WTC11 (cell line): Measurements from ENCODE around the gene AP1S2. TPM values are rescaled to one million over a fixed set of nuclear protein-coding genes. Genes with fewer than 3 reads are reported as not detected.

Experiments used
- ATAC-seq: fragments of 200-7000 bp; cut with Tn5 transposase; 2 replicates; pipeline ENCODE4 v1.10.0; 2021; ENCODE audit warnings: mild to moderate bottlenecking, moderate library complexity
- CTCF ChIA-PET: fragments of 300-600 bp; sonication (Branson Sonifier 250); formaldehyde crosslinking; loops from one replicate; lab custom pipeline; 2021; ENCODE audit warnings: antibody characterized with exemption; lab: Charles Lee
- POLR2A ChIA-PET: fragments of 350-600 bp; sonication (Branson Sonifier 250); formaldehyde crosslinking; loops from one replicate; lab custom pipeline; 2021; ENCODE audit warnings: antibody characterized with exemption; lab: Charles Lee
- DNase-seq: peaks from one replicate; pipeline ENCODE4 v3.0.0; 2021; ENCODE audit warnings: low spot score
- H3K27ac Mint-ChIP-seq: 2 replicates; pipeline ENCODE4 v1.8.0; 2021; ENCODE audit warnings: mixed read lengths
- H3K27me3 Mint-ChIP-seq: 2 replicates; pipeline ENCODE4 v1.8.0; 2021; ENCODE audit warnings: low read depth, mild to moderate bottlenecking, moderate library complexity, mixed read lengths
- H3K36me3 Mint-ChIP-seq: 2 replicates; pipeline ENCODE4 v1.8.0; 2021; ENCODE audit warnings: mixed read lengths
- H3K4me1 Mint-ChIP-seq: 2 replicates; pipeline ENCODE4 v1.8.0; 2022; ENCODE audit warnings: mixed read lengths
- H3K4me3 Mint-ChIP-seq: 2 replicates; pipeline ENCODE4 v1.8.0; 2021; ENCODE audit warnings: mild to moderate bottlenecking, moderate library complexity, mixed read lengths
- H3K9me3 Mint-ChIP-seq: 2 replicates; pipeline ENCODE4 v1.8.0; 2021; ENCODE audit warnings: mixed read lengths
- AR ChIP-seq: fragments of 250-450 bp; sonication (Bioruptor Pico); IDR thresholded peaks from 2 replicates; pipeline ENCODE4 v1.9.0; 2021; ENCODE audit warnings: mild to moderate bottlenecking
- CBFB ChIP-seq: sonication (generic); formaldehyde crosslinking; IDR thresholded peaks from 2 replicates; pipeline ENCODE4 v1.8.1; 2022; ENCODE audit warnings: mild to moderate bottlenecking, low read depth, missing genetic modification reagents
- CREM ChIP-seq: sonication (generic); formaldehyde crosslinking; IDR thresholded peaks from 2 replicates; pipeline ENCODE4 v1.8.1; 2022; ENCODE audit warnings: mild to moderate bottlenecking, missing genetic modification reagents, moderate library complexity
- E2F1 ChIP-seq: sonication (generic); formaldehyde crosslinking; IDR thresholded peaks from 2 replicates; pipeline ENCODE4 v1.8.0; 2022; ENCODE audit warnings: mild to moderate bottlenecking, missing genetic modification reagents
- ELF4 ChIP-seq: sonication (generic); formaldehyde crosslinking; IDR thresholded peaks from 2 replicates; pipeline ENCODE4 v1.8.1; 2022; ENCODE audit warnings: low read depth, mild to moderate bottlenecking, moderate library complexity, missing genetic modification reagents
- FOXJ3 ChIP-seq: sonication (generic); formaldehyde crosslinking; IDR thresholded peaks from 2 replicates; pipeline ENCODE4 v1.9.0; 2021; ENCODE audit warnings: missing genetic modification reagents, mild to moderate bottlenecking, borderline replicate concordance
- FOXK1 ChIP-seq: sonication (generic); formaldehyde crosslinking; IDR thresholded peaks from 2 replicates; pipeline ENCODE4 v1.8.0; 2022; ENCODE audit warnings: mild to moderate bottlenecking, moderate library complexity, missing genetic modification reagents
- GRHL2 ChIP-seq: fragments of 250-450 bp; sonication (Bioruptor Pico); IDR thresholded peaks from 2 replicates; pipeline ENCODE4 v1.8.0; 2022; ENCODE audit warnings: mild to moderate bottlenecking, moderate library complexity; ENCODE audit not compliant: insufficient replicate concordance, severe bottlenecking
- NFATC4 ChIP-seq: fragments of 250-450 bp; sonication (Bioruptor Pico); IDR thresholded peaks from 2 replicates; pipeline ENCODE4 v1.9.0; 2021; ENCODE audit warnings: mild to moderate bottlenecking
- NFE2L1 ChIP-seq: sonication (generic); formaldehyde crosslinking; IDR thresholded peaks from 2 replicates; pipeline ENCODE4 v1.8.1; 2023; ENCODE audit warnings: missing genetic modification reagents
- OVOL2 ChIP-seq: fragments of 250-450 bp; sonication (Bioruptor Pico); IDR thresholded peaks from 2 replicates; pipeline ENCODE4 v1.9.0; 2021; ENCODE audit warnings: mild to moderate bottlenecking, borderline replicate concordance
- TEAD4 ChIP-seq: sonication (generic); formaldehyde crosslinking; IDR thresholded peaks from 2 replicates; pipeline ENCODE4 v1.8.0; 2022; ENCODE audit warnings: mild to moderate bottlenecking, missing genetic modification reagents
- ZNF396 ChIP-seq: fragments of 250-450 bp; sonication (Bioruptor Pico); IDR thresholded peaks from 2 replicates; pipeline ENCODE4 v1.8.0; 2021; ENCODE audit warnings: mild to moderate bottlenecking, moderate library complexity, borderline replicate concordance
- ZNF425 ChIP-seq: fragments of 250-450 bp; sonication (Bioruptor Pico); conservative IDR thresholded peaks from 2 replicates; pipeline ENCODE4 v1.9.0; 2021; ENCODE audit warnings: mild to moderate bottlenecking
- ZNF532 ChIP-seq: fragments of 250-450 bp; sonication (Bioruptor Pico); IDR thresholded peaks from 2 replicates; pipeline ENCODE4 v1.9.0; 2021; ENCODE audit warnings: mild to moderate bottlenecking, borderline replicate concordance
- ZSCAN18 ChIP-seq: fragments of 250-450 bp; sonication (Bioruptor Pico); IDR thresholded peaks from 2 replicates; pipeline ENCODE4 v2.1.2; 2022; ENCODE audit warnings: mild to moderate bottlenecking, moderate library complexity
- total RNA-seq: library from RNA; stranded (reverse); gene quantifications from 3 replicates; pipeline ENCODE4 v1.2.3, GENCODE V29; 2021

The AP1S2 gene
- total RNA-seq, 1 experiment from 2014 or later: 164 TPM

GRCh38 chrX:15895334-15895733 is 40.7 kb upstream of the AP1S2 start (continued):
- no peak for TF ChIP-seq AR

- Mint-ChIP-seq H3K4me1 (peaks cover 29% of the 10 kb centered on the region), H3K27me3 (no peaks in the 10 kb centered on the region)
- no peak for TF ChIP-seq E2F1 (CRISPR knock-in tag)
- no peak for TF ChIP-seq GRHL2
- TF ChIP-seq OVOL2 (CRISPR knock-in tag): no peak
- no peak for TF ChIP-seq NFE2L1 (CRISPR knock-in tag)
- TF ChIP-seq, all 79 proteins: peak for 0
- ATAC-seq (no peak), DNase-seq (no peak)
- Mint-ChIP-seq H3K4me3 (no peak overlapping the region), H3K9me3 (peaks cover 5% of the 10 kb centered on the region), H3K27ac (no peak overlapping the region), H3K36me3 (peaks cover 1% of the 10 kb centered on the region; the same call in 1 of the 2 replicates)
- POLR2A ChIA-PET: no interaction called here
- CTCF ChIA-PET: no interaction called here
Measured at GRCh38 chrX:15894724-15895123, 40.1 kb upstream of the AP1S2 start.

GRCh38 chrX:15890463-15890862 is 35.9 kb upstream of the AP1S2 start:
- Mint-ChIP-seq H3K27me3 (no peaks in the 10 kb centered on the region), H3K4me3 (no peak overlapping the region), H3K9me3 (no peaks in the 10 kb centered on the region), H3K27ac (no peak overlapping the region), H3K36me3 (no peaks in the 10 kb centered on the region), H3K4me1 (peaks cover 42% of the 10 kb centered on the region)
- CTCF ChIA-PET: no interaction called here
- no peak for DNase-seq
- no peak for ATAC-seq
- POLR2A ChIA-PET: no interaction called here
- no peak for TF ChIP-seq ELF4 (CRISPR knock-in tag)
- no peak for TF ChIP-seq FOXK1
- TF ChIP-seq CBFB (CRISPR knock-in tag): no peak
- no peak for TF ChIP-seq TEAD4 (CRISPR knock-in tag)
- no peak for TF ChIP-seq ZNF532 (CRISPR knock-in tag)
- no peak for TF ChIP-seq ZNF425 (CRISPR knock-in tag)
- TF ChIP-seq ZSCAN18 (CRISPR knock-in tag): no peak
- TF ChIP-seq CREM: no peak
- TF ChIP-seq NFATC4 (CRISPR knock-in tag): no peak
- TF ChIP-seq FOXJ3 (CRISPR knock-in tag): no peak
- TF ChIP-seq ZNF396 (CRISPR knock-in tag): no peak
